MM.1S (cell line): ENCODE data around the gene BCL11A.

Experiments used
- DNase-seq: peaks from one replicate; pipeline ENCODE4 v3.0.0-alpha.2; 2015
- H2AFZ ChIP-seq: fragments of 300-600 bp; sonication (generic); 2 replicates; pipeline ENCODE4 v1.6.0; 2016; ENCODE audit warnings: antibody characterized with exemption, low read length
- H3F3A ChIP-seq: fragments of 300-600 bp; sonication (generic); 2 replicates; pipeline ENCODE4 v1.6.1; 2016; ENCODE audit warnings: mild to moderate bottlenecking, antibody characterized with exemption, low read length, moderate library complexity, mixed read lengths; ENCODE audit not compliant: insufficient read depth
- H3K27ac ChIP-seq: fragments of 300-600 bp; sonication (generic); 2 replicates; pipeline ENCODE4 v1.5.1; 2016; ENCODE audit warnings: mild to moderate bottlenecking, low read length
- H3K27me3 ChIP-seq: fragments of 300-600 bp; sonication (generic); replicated peaks from 2 replicates; pipeline ENCODE4 v1.6.0; 2016; ENCODE audit warnings: low read length; ENCODE audit not compliant: insufficient read depth
- H3K36me3 ChIP-seq: fragments of 300-600 bp; sonication (generic); replicated peaks from 2 replicates; pipeline ENCODE4 v1.6.1; 2016; ENCODE audit warnings: mild to moderate bottlenecking, low read length, mixed read lengths; ENCODE audit not compliant: insufficient read depth
- H3K4me1 ChIP-seq: fragments of 300-600 bp; sonication (generic); 2 replicates; pipeline ENCODE4 v1.6.1; 2016; ENCODE audit warnings: low read length, mixed read lengths
- H3K4me2 ChIP-seq: fragments of 300-600 bp; sonication (generic); 2 replicates; pipeline ENCODE4 v1.6.0; 2016; ENCODE audit warnings: low read depth, low read length
- H3K4me3 ChIP-seq: fragments of 300-600 bp; sonication (generic); 2 replicates; pipeline ENCODE4 v1.5.1; 2016; ENCODE audit warnings: low read length, mixed read lengths
- H3K79me2 ChIP-seq: fragments of 300-600 bp; sonication (generic); 2 replicates; pipeline ENCODE4 v1.6.1; 2016; ENCODE audit warnings: mixed run types, low read length, mixed read lengths
- H3K9ac ChIP-seq: fragments of 300-600 bp; sonication (generic); 2 replicates; pipeline ENCODE4 v1.6.1; 2016; ENCODE audit warnings: low read length, mixed read lengths
- H3K9me2 ChIP-seq: fragments of 300-600 bp; sonication (generic); replicated peaks from 2 replicates; pipeline ENCODE4 v1.6.1; 2016; ENCODE audit warnings: mild to moderate bottlenecking, low read length, mixed read lengths; ENCODE audit not compliant: insufficient read depth
- H3K9me3 ChIP-seq: fragments of 300-600 bp; sonication (generic); replicated peaks from 2 replicates; pipeline ENCODE4 v1.6.1; 2016; ENCODE audit warnings: mild to moderate bottlenecking, low read length, mixed read lengths; ENCODE audit not compliant: insufficient read depth
- H4K20me1 ChIP-seq: fragments of 300-600 bp; sonication (generic); 2 replicates; pipeline ENCODE4 v1.6.1; 2016; ENCODE audit warnings: mild to moderate bottlenecking, low read length, moderate library complexity, mixed read lengths; ENCODE audit not compliant: insufficient read depth
- CTCF ChIP-seq: fragments of 300-600 bp; sonication (generic); IDR thresholded peaks from 2 replicates; pipeline ENCODE4 v1.5.1; 2016; ENCODE audit warnings: antibody characterized with exemption, low read length, mixed read lengths
- EZH2 ChIP-seq: fragments of 300-600 bp; sonication (generic); optimal IDR thresholded peaks from 2 replicates; pipeline ENCODE3; 2017; ENCODE audit warnings: low read depth, mild to moderate bottlenecking, antibody characterized with exemption, low read length, mixed read lengths
- EZH2phosphoT487 ChIP-seq: fragments of 300-600 bp; sonication (generic); IDR thresholded peaks from 2 replicates; pipeline ENCODE4 v1.6.1; 2018; ENCODE audit warnings: antibody characterized with exemption, low read length

BCL11A gene

GRCh38 chr2:60554074-60554645 is 706 bp upstream of the BCL11A start:
- TF ChIP-seq EZH2 (no peak), EZH2phosphoT487 (no peak), CTCF (no peak; the same call in 1 of the 2 replicates)
- H3K27me3 ChIP-seq = peaks cover 1% of the 10 kb centered on the region; the same call in 1 of the 2 replicates
- peaks cover 5% of the 10 kb centered on the region; the same call in 1 of the 2 replicates for H3K4me1 ChIP-seq

GRCh38 chr2:60552851-60553494 is 481 bp downstream of the BCL11A start:
- Histone ChIP-seq H3K79me2 (no peaks in the 10 kb centered on the region), H3K4me3 (peak overlapping the region; percentile 91), H3K9me2 (no peaks in the 10 kb centered on the region), H2AFZ (peak overlapping the region; percentile 89), H3K4me2 (peak overlapping the region; percentile 93; the same call in 1 of the 2 replicates), H3K27me3 (no peaks in the 10 kb centered on the region), H3K36me3 (no peaks in the 10 kb centered on the region), H3K9me3 (no peaks in the 10 kb centered on the region), H4K20me1 (no peaks in the 10 kb centered on the region), H3K27ac (peak overlapping the region; percentile 46; the same call in 1 of the 2 replicates), H3K9ac (peak overlapping the region; percentile 51), H3F3A (peaks cover 38% of the 10 kb centered on the region), H3K4me1 (peaks cover 9% of the 10 kb centered on the region; the same call in 1 of the 2 replicates)
- peak; percentile 15 for DNase-seq
- TF ChIP-seq EZH2 (no peak), CTCF (no peak), EZH2phosphoT487 (no peak)

More at GRCh38 chr2:60554074-60554645, 706 bp upstream of the BCL11A start:
- H3K9ac ChIP-seq = peak overlapping the region; percentile 66
- H3K36me3 ChIP-seq = no peaks in the 10 kb centered on the region
- H4K20me1 ChIP-seq = no peaks in the 10 kb centered on the region
- peak overlapping the region; percentile 91 for H3K4me3 ChIP-seq
- H2AFZ ChIP-seq = peak overlapping the region; percentile 89
- no peaks in the 10 kb centered on the region for H3K9me2 ChIP-seq
- no peaks in the 10 kb centered on the region for H3K9me3 ChIP-seq
- peak overlapping the region; percentile 95 for H3K4me2 ChIP-seq
- H3F3A ChIP-seq = peaks cover 38% of the 10 kb centered on the region
- DNase-seq = peak; percentile 50
- no peaks in the 10 kb centered on the region for H3K79me2 ChIP-seq
- H3K27ac ChIP-seq = peak overlapping the region; percentile 65; the same call in 1 of the 2 replicates

GRCh38 chr2:60552078-60552850 is 1.2 kb downstream of the BCL11A start:
- H3F3A ChIP-seq = peaks cover 38% of the 10 kb centered on the region
- no peaks in the 10 kb centered on the region for H3K27me3 ChIP-seq
- no peaks in the 10 kb centered on the region for H4K20me1 ChIP-seq
- TF ChIP-seq EZH2phosphoT487 = no peak
- no peak for TF ChIP-seq EZH2
- TF ChIP-seq CTCF = no peak
- H3K4me1 ChIP-seq = peaks cover 9% of the 10 kb centered on the region; the same call in 1 of the 2 replicates
- peak overlapping the region; percentile 46; the same call in 1 of the 2 replicates for H3K27ac ChIP-seq
- H3K4me2 ChIP-seq = peak overlapping the region; percentile 93
- no peaks in the 10 kb centered on the region for H3K36me3 ChIP-seq
- H3K9me3 ChIP-seq = no peaks in the 10 kb centered on the region
- H3K79me2 ChIP-seq = 0 out of 2 replicates have a peak, but pooled peaks cover 2% of the 10 kb centered on the region
- peak overlapping the region; percentile 89 for H2AFZ ChIP-seq
- H3K9me2 ChIP-seq = no peaks in the 10 kb centered on the region
- peak; percentile 53 for DNase-seq
- H3K9ac ChIP-seq = peak overlapping the region; percentile 51
- peak overlapping the region; percentile 91 for H3K4me3 ChIP-seq
